GM21825 (cell line): ENCODE measurements around the gene GRID1.

Experiments
- ATAC-seq: cut with Tn5 transposase; IDR thresholded peaks from one replicate; pipeline ENCODE4 v1.9.1; 2021; ENCODE audit warnings: mild to moderate bottlenecking, moderate library complexity; ENCODE audit not compliant: unreplicated experiment

Gene GRID1

DNA sequence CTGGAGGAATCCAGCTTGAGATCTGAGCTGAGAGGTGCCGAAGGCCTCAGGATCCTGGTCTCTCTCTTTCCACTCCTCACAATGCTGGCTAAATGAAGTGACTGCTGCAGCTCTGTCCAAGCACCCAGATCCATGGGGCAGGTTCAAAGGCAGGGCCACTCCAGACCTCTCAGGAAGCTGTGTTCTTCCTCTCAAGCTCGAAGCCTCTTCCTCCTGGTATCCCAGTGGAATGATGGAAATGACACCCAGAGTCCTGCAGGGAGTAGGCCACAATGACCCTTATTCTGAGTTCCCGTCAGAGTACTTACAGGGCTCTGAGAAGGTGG, 574.1 kb downstream of the GRID1 start:
- no peak for ATAC-seq

DNA sequence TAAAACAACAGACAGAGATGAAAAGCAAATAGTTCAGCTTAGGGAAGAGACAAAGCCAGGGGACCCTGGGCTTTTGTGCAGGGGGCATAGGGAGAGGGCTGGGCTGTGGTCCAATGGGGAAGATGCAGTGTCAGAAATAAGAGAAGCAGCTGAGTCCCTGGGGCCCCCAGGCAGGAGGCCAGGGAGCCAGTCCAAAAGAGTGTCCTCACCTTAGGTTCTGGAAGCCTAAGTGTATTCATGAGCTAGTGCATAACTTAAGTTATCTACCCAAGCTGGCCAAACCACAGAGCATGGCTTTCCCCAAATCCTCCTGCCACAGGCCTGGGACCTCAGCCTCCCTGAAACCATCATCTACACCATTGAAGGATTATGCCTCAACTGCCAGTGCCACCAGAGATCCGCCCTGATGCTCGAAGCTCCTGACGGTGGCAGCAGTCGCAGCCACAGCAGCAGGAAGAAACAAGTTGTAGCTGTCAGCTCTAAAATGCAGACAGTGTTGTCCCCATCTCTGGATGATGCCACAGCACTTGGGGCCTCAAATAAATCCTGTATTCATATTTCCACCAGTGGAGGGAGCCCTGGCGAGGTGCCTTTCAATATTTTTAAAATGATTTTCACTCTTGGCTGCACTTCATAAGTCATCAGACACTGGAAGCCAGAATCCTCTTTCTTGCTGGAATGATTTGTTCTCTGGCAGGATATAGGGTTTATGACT, 574.6 kb downstream of the GRID1 start:
- no peak for ATAC-seq

DNA sequence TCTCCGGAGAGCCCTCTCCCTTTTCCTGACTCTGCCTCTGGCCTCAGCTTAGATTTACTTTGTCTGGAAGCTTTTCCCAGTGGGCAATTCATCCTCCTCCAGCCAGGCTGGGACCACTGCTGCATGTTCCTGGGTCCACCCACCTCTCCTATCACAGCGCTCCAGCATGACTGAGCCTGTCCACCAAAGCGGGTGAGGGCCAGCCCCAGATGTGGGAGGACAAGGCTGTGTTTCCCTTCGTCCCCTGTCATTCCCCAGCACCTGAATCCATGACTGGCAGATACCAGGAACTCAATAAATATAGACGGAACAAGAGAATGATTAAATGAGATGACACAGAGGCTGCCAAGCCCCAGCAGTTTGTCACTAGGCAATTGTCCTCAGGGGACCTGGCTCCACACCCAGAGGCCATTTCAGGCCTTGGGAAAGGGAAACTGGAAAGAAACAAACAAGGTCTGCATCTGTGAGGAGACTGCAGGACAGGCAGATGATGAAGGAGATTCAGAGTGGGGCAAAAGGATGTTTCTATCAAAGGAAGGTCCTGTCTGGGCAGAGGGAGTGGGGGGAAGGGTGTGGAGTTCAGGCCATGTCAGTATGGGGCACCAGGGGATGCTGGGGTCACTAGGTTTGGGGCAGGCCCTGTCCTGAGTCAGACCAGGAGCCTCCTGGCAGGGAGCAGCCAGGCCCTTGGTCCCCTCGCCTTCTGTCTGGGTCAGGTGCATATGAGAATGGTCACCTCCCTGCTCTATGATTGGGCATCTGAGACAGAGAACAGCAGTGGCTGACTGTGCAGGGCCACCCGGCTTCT, 576.4 kb downstream of the GRID1 start:
- ATAC-seq, result no peak

DNA sequence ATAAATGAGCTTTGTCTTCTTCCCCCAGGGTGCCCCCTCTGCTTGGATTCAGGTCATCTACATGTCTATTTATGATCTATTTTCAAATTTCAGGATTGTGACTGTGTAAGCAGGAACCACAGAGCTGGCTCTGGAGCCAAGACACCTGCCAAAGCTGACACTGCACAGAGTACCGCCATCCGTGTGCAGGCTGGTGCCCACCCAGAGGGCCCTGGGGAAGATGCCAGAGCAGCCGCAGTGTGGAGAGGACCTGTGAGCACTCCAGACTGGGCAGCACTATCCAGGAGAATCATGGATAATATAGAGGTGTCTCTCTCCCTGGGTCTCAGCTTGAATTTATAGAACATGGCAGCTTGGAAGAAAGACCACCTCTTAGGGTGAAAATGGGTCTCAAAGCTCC, 577.5 kb downstream of the GRID1 start:
- no peak for ATAC-seq

DNA sequence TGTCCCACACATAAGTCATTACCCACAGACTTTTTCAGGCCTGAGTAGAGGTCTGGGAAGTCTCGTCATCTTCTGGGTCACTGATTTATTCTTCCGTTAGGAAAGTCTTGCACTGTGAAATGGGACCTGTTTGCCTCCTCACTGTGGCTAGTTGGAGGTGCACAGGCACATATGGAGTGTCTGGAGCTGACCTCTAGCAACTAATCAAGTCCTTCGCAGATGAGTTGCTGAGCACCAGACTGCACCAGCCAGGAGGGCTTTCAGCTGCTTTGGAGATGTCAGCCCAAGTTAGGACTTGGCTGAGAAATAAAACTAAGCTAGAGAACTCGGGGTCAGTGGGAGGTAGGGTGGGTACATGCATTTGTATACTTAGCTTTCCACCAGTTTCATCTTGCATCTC, 578.0 kb downstream of the GRID1 start:
- no peak for ATAC-seq

GRCh38 chr10:85787881-85788280, 578.7 kb downstream of the GRID1 start:
- no peak for ATAC-seq

- no peak for ATAC-seq
Observed at GRCh38 chr10:85787393-85787792, 579.2 kb downstream of the GRID1 start.

- ATAC-seq, result no peak
Observed at GRCh38 chr10:85786401-85786899, 580.1 kb downstream of the GRID1 start.

GRCh38 chr10:85784792-85785191, 581.8 kb downstream of the GRID1 start:
- ATAC-seq, result no peak

GRCh38 chr10:85781404-85781803, 585.2 kb downstream of the GRID1 start:
- ATAC-seq, result no peak

- no peak for ATAC-seq
Observed at GRCh38 chr10:85778074-85778473, 588.5 kb downstream of the GRID1 start.

- ATAC-seq, result no peak
Observed at GRCh38 chr10:85767891-85768290, 598.7 kb downstream of the GRID1 start.

DNA sequence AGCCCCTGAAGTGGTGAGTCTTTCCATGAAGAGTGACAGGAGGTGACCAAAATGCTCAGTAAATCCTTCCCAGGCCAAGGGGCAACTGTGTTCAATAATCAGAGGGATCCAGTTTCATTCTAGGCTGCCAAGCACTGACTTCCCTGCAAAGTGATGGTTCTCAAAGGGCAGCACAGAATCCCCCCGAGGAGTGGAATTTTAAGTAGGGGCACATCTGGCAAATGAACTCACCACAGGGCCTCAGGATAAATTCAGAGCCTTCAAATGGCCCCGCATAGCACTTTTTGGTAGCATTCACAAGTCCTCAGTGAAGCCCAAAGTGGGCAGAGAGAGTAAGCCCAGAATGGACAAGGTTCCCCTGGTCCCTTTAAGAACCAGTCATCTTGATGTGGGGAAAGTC, 602.5 kb downstream of the GRID1 start:
- no peak for ATAC-seq

GRCh38 chr10:85761906-85762445, 604.6 kb downstream of the GRID1 start:
- ATAC-seq, result no peak

DNA sequence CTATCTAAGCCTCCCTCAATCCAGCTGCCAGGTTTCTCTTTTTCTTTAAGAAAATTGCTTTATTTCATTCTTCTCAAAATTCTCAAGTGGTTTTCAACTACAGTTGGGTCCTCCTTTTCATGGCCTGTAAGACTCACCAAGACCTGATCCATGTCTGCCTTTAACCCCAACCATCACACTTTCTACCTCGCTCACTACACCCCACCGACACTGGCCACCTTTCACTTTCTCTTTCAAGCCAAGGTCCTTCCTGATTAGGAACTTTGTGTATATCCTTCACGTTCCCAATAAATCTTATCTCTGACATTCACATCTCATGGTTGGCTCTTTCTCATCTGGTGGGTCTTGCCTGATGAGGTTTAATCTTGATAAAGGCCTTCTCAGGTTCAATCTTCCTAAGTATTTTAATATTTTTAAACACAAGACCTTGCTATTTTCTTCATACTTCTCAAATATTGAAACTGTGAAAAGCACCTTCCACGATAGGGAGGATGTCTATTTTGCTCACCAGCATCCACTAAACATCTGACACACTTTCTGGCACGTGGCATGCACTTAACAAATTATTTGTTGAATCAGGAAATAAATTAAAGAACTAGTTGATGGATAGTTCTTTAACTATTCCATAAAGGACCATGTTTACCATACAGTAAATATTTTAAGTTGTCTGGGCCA, 624.8 kb downstream of the GRID1 start:
- ATAC-seq, result peak; percentile 92

DNA sequence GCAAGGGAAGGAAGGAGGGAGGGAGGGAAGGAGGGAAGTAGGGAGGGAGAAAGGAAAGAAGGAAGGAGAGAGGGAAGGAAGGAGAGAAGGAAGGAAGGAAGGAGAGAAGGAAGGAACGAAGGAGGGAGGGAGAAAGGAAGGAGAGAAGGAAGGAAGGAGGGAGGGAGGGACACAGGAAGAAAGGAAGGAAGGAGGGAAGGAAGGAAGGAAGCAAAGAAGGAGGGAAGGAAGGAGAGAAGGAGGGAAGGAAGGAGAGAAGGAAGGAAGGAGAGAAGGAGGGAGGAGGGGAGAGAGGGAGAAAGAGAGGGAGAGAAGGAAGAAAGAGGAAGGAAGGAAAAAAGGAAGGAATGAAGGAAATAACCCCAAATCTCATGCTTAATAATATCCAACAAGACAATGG, 630.6 kb downstream of the GRID1 start:
- no peak for ATAC-seq

GRCh38 chr10:85734791-85735190, 631.8 kb downstream of the GRID1 start:
- no peak for ATAC-seq

DNA sequence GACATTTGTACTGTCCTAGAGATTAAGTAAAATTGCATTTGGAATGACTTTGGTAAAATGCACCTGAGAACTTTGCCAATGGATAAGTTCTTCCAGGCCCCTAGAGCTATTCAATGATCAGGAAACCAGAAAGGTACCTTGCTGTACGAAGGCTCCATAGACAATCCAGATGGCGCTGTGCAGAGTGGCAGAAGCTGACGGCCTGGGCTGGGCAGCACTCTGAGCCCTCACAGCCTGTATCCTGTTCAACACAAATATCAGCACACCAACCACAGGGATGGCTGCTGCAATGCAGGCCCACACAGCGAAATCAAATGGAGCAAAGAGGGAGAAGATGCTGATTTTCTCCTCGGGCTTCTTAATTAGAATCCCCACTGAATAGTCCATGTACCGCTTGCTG, 642.4 kb downstream of the GRID1 start:
- ATAC-seq, result no peak

GRCh38 chr10:85720931-85721590, 645.5 kb downstream of the GRID1 start:
- ATAC-seq, result no peak

- ATAC-seq, result no peak
Observed at GRCh38 chr10:85719408-85719807, 647.2 kb downstream of the GRID1 start.

GRCh38 chr10:85713885-85714284, 652.7 kb downstream of the GRID1 start:
- no peak for ATAC-seq
